IPS-11a (cell line): ENCODE data around the gene OLFM1.
"Not testable (repeated sequence)": the region's sequence is repeated elsewhere in the genome, so short reads cannot be mapped to it uniquely, and the experiment has no call there.

Experiments used
- H3K4me3 ChIP-seq: one replicate; pipeline ENCODE4 v1.5.1; 2013; ENCODE audit warnings: low read depth, low read length, control low read depth

Gene OLFM1

DNA sequence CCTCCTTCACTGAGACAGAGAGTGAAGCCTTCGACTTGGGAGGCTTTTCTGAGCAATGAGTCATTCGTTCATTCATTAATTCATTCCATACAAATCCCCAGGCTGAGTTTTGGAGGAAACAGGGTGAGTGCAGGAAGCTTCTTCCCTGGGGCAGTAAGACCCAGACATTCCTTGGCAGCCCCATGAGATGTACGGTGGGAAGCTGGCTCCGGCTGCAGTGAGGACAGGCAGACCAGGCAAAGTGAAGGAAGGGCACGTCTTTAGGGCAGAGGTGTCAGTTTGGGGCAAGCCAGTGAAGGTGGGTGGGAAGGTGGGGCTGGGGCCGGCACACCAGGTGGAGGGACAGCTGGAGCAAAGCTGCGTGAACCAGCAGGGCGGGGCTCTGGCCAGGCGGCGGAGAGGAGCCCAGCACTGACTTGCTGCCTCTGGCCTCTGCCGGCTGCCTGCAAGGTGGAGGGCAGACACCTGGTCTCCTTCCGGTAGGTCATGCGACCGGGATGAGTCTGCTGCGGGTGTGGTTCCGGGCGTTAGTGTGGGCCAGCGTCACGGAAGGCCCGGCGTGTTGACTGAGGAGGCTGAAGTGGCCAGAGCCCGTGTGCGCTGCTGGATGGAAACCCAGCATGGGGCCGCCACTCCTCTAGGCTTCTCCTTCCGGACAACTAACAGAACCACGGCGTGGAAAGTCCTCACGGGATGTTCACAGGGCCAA lies 16.6 kb downstream of the OLFM1 start:
- no peak overlapping the region for H3K4me3 ChIP-seq

DNA sequence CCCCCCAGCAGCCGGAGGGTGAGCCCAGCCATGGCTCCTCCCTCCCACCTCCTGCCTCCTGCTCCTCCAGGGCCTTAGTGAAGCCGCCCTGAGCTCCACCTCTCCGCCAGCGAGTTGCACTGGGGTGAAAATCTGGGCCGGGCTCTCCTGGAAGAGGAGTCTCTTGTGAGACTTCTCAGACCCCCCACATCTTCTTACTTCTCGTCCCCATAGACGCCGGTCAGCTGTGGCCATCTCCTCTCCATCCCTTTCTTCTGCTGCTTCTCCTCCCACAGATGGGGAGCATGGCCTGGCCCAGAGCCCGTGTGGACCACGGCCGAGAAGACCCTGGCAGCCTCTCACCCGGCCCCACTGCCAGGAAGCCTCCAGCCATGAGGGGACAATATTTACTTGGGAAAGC lies 17.3 kb downstream of the OLFM1 start:
- H3K4me3 ChIP-seq, result no peak overlapping the region

DNA sequence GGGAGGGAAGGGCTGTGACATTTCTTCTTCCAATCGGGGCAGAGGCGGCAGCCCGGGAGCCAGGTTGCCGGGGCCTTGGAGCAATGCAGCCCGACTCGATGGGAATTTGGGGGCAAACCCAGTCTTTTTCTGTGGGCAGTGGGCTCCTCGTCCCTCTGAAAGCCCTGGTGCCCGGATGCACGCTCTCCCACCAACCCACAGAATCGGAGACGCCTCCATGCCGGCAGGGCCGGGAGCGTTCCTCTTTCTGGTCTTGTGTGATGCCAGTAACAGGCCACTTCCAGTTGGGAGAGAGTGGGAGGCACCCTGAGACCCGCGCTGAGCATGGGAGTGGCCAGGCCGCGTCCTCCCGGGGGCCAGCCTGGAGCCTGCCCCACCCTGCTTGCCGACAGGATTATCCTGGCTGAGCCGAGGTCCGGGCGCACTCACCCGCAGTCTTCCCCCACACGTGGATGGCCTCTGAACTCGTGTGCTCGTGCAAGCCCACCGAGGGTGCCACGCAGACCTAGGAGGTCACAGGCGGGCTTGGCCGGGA lies 17.8 kb downstream of the OLFM1 start:
- no peak overlapping the region for H3K4me3 ChIP-seq

DNA sequence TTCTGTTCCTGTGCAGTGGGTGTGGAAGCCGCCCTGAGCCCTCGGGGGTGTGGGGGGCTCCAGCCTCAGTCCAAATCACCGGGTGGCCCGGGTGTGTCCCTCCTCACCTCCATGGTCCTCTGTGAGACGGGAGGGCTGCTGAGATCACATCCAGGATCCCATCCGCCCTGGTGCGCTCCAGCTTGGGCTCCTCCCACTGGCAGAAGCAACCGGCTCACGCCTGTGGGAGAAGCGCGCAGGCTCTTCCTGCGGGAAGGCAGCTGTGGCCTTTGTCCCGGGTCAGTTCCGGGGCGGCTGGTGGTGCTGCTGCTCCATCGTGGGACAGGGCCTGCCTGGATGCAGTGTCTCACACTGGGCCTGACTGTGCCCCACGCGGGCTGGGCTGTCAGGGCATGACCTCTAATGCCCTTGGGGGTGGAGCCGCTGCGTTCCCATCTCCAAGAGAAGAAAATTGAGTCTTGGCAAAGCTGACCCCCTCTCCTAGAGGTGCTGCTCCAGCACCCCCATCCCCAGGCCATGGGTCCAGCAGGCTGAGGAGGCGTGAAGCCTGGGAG lies 18.5 kb downstream of the OLFM1 start:
- H3K4me3 ChIP-seq, result no peak overlapping the region

DNA sequence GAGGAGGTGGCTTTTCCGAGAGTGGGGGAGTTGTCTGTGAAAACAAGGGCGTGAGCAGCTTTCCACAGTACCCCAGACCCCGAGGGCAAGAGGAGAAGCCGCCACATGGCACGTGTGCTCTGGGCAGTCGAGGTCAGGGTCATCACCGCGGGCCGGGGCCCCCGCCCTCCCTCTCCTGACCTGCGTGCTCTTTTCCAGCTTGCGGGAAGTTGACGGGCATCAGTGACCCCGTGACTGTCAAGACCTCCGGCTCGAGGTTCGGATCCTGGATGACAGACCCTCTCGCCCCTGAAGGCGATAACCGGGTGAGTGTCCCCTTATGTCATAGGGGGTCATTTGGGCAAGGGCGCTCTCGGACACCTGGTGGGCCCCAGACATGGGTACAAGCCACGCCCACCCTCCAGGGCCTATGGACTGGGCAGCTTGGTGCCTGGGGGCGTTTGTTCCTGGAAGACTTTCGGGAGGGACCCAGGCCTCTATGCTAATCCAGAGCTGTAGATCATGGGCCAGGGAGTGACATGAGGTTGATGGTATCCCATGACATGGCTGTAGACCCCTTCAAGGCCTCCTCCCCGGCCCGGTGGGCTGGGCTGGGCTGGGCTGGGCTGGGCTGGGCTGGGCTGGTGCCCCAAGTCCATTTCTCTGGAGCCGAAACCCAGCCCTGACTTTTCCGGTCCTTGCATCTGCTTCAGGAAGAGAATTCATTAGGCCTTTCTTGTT lies 19.2 kb downstream of the OLFM1 start:
- no peak overlapping the region for H3K4me3 ChIP-seq

DNA sequence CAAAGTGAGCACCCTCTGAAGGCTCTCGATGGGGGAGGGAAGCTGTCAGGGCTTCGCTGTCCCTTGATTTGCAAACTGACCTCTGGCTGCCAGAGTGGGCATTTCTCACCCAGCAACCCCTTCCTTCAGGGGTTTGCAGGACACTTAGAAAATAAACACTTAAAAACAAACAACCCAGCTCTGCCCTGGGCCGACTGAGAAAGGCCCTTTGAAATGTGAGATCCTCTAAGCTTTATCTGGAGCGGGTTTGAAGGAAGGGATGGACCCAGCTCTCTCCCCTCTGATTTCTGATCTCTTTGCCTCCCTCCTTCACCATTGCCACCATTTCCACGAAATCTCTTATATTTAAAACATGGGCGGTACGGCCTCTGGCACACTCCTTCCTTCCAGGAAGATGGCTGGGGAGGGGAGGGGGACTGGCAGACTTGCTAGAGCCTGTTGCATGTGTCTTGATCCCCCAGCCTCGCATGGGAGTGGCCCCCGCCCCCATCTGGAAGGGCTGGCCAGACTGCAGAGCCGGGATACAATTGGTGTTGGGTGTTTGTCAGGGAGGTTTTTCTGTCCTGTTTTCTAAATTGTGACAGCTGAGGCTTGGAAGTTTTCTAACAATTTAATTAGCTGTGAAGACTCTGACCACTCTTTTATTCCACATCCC lies 20.2 kb downstream of the OLFM1 start:
- no peak overlapping the region for H3K4me3 ChIP-seq

DNA sequence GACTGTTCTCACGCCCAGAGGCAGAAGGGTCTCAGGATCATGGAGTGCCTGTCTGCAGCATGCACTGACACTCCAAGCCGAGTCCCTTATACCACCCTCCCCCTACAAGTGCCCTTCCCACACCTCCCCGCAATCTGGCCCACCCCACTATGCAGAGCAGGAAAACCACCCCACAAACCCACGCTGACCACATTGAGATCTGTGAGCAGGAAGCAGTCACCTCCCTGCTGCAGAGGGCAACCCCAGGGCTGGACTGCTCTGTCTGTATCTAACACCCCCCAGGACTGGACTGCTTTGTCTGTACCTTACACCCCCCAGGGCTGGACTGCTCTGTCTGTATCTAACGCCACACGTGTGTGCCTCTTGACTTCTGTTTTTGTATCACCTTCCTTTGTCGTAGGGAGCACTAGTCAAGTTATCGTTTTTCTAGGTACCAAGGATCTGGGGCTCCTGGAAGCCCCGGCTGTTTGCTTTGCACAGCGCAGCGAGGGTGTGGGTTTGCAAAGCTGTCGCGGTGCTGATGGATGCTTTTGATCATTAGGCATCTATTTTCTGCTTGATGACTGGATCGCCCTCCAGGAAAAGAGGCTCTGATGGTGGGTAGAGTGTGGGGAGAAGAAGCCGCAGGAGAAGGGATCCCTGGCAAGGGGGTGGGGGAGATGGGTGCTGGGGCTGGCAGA lies 21.5 kb downstream of the OLFM1 start:
- H3K4me3 ChIP-seq, result no peak overlapping the region

DNA sequence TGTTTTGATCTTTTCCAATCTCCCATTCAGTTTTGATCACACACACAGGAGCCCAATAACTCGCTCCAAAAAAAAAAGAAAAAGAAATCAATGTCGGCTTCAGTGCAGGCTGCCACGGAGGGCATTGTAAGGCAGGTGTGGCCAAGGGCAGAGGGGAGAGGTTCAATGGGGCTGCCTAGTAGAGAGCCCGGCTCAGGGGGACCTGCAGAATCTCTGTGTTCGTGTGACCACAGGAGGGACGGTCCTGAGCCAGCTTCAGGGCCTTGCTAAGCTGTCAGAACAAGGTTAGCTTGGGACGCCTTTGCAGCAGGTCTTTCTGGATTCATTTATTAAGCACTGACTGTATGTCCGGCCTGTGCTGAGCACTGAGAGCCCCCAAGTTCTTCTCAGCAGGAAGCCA lies 22.2 kb downstream of the OLFM1 start:
- H3K4me3 ChIP-seq, result no peak overlapping the region

DNA sequence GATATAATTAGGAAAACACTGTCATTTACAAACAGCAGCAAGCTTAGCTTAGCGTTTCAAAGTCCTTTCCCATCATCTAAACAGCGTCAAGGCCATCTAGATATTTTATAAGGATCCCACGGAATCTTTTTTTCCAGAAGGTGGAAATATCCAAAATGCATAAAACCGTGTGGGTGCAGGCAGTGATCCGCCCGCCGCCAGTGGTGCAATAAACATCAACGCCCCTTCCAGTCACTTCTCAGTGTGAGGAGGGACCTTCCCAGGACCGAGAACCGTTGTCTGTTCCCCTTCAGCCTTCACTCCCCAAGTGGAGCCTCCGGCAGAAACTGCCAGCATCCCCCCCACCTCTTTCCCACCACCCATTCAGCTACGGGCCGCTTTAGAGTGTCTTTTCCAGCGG lies 22.9 kb downstream of the OLFM1 start:
- no peak overlapping the region for H3K4me3 ChIP-seq

DNA sequence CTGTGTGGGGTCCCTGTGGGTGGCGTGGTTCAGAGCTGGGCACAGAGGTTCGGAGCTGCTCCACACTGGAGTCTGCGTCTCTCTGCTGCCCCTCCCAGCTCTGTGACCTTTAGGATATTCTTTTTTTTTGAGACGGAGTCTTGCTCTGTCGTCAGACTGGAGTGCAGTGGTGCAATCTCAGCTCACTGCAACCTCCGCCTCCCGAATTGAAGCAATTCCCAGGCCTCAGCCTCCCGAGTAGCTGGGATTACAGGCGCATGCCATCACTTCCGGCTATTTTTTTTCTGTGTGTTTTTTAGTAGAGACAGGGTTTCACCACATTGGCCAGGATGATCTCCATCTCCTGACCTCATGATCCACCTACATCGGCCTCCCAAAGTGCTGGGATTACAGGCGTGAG lies 24.1 kb downstream of the OLFM1 start:
- H3K4me3 ChIP-seq, result not testable (repeated sequence)

DNA sequence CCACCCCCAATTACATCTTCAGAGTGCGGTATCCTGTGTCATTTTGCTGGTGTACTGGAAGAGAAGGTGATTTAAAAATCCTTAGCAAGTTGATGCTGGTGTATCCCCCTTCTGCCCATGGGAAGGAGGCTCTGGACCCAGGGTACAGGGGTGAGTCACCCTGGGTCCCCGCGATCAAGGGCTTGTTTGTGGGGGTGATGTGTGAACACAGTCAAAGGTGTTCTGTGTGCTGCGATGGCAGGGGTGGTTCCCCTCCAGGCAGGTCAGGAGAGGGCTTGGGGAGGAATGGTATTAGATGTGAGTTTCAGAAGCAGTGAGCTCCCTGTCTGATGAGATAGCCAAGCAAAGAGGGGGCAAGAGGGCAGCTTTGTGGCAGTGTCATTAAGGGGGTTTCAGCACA lies 28.9 kb downstream of the OLFM1 start:
- H3K4me3 ChIP-seq, result no peak overlapping the region

DNA sequence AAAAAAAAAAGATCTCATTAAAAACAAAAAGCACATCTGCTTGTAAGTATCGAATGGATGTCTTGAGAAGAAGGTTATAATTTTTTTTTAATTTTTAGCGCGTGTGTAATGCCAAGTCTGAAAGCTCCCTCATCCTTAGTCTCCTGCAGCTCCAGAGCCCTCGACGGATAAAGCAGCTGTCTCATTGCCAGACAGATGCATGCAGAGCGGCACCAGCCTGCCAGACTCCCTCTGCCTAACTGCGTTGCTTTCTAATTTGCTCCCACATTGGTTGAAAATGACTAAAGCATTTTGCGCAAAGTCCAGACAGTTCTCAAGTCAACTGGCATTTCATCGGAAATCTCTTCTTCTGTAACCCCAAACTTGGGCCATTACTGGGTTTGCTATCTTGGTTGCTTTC lies 29.4 kb downstream of the OLFM1 start:
- H3K4me3 ChIP-seq, result no peak overlapping the region

DNA sequence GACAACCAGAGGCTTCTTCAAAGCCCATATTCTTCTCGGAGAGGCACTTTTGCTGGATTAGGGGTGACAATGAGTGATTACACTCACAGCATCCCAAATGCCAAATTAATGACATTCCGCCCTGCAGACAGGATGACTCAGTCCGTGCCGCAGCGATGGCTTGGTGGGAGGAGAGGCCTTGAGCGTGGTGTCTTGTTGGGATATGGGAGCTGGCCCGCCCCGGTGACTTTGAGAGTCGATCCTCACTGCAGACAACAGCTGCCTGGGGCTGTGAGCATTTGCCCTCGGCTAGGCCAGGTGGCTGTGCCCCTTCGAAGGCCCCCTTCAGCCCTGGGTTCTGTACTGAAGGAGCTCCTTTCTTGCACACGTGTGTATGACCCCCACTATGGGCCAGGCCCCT lies 29.8 kb downstream of the OLFM1 start:
- no peak overlapping the region for H3K4me3 ChIP-seq

DNA sequence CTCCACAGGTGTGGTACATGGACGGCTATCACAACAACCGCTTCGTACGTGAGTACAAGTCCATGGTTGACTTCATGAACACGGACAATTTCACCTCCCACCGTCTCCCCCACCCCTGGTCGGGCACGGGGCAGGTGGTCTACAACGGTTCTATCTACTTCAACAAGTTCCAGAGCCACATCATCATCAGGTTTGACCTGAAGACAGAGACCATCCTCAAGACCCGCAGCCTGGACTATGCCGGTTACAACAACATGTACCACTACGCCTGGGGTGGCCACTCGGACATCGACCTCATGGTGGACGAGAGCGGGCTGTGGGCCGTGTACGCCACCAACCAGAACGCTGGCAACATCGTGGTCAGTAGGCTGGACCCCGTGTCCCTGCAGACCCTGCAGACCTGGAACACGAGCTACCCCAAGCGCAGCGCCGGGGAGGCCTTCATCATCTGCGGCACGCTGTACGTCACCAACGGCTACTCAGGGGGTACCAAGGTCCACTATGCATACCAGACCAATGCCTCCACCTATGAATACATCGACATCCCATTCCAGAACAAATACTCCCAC lies 32.1 kb downstream of the OLFM1 start:
- H3K4me3 ChIP-seq, result no peak overlapping the region

DNA sequence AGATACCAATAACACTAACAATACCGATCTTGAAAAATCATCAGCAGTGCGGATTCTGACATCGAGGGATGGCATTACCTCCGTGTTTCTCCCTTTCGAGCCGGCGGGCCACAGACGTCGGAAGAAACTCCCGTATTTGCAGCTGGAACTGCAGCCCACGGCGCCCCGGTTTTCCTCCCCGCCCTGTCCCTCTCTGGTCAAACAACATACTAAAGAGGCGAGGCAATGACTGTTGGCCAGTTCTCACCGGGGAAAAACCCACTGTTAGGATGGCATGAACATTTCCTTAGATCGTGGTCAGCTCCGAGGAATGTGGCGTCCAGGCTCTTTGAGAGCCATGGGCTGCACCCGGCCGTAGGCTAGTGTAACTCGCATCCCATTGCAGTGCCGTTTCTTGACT lies 32.8 kb downstream of the OLFM1 start:
- H3K4me3 ChIP-seq, result no peak overlapping the region

DNA sequence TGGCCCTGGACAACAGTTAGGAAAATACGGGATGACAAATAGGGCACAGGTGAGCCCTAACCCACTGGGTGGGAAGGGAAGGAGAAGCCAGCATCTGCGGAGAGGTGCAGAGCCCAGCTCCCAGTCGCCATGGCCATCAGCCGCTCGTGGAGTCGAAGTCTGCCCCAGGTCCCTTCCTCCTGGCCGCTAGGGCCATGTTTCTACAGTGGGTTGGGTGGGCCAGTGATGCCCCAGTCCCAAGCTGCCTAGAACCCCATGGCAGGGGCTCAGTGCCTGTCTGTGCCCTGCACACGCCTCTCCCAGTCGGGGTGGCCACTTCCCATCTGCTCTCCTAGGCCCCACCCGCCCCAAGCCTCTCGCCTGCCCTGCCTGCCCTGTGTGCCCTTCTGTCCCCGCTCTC lies 34.8 kb downstream of the OLFM1 start:
- H3K4me3 ChIP-seq, result no peak overlapping the region

DNA sequence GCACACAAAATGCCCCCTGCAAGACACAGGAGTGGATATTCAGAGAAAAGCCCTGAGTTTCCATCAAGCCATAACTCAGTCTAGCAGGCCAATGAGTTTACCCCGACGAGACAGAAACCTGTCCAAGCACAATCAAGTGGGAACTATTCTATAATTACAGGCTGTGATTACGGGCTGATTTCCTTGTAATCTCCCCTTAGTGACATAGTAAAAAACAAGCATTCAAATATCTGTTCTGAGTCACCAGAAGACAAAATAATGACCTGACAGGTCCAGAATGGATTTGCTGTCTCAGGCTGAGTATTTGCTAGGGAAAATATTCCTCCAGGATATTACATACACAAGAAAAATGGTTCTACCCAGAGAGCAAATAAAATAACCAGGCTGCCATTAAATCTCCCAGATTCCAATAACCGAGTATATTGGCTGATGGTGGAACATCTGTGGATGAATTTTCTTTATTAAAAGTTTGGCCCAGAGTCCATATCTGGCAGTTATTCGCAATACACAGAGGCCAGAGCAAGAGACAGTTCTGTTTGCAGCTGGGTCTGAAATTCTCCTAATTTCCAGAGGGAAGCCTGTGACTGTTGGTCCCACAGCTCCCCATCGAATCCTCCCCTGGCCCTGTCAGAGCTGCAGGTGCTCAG lies 35.8 kb downstream of the OLFM1 start:
- H3K4me3 ChIP-seq, result no peak overlapping the region

DNA sequence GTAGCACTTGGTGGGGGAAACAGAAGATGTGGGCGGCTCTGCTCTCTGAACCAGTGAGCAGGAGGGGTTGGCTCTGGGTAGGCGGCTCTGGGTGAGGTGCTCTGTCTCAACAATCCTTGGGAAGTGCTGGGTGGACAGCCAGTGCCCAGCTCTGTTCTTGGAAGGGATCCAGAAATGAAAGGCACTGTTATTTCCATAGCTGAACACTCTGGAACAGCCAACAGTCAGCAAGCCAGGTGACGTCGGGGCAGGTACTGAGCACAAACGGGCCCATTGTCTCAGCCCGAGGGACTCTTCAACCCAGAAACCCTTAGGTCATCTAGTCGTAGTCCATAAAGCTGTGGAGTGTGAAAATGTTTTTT lies 36.3 kb downstream of the OLFM1 start:
- H3K4me3 ChIP-seq, result no peak overlapping the region

DNA sequence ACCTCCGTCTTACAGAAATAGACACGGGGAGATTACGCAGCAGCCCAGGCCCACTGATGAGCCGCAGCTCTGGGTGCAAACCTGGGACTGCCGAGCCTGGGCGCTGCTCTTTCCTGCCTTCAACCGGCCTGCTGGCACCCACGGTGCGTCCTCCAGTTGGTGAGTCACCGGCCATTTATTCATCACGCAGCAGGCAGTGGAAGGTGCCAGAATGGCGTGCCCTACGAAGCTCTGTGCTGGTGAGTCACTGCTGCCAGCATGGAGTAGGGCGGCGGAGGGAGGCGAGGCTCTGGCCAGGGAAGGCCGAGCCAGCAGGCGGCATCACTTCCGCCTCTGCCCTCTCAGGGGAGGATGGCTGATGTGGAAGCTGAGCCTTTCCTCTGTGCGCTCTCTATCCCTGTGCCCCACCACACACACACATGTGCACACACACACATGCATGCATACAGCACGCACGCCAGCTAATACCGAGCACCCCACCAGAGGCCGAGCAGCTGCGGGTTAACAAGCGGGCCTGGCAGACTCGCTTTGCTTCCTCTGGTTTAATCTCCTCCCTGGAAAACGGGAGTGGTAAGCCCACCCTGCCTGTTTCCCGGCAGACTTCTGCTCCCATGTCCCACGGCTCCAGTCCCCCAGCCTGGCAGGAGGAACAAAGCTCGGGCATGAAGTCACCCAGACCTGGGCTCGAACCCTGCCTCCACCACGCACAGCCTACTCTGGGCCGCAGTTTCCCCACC lies 39.2 kb downstream of the OLFM1 start:
- H3K4me3 ChIP-seq, result no peak overlapping the region
